ENCODE measurements around the gene GARIN3. TPM values are rescaled to one million over a fixed set of nuclear protein-coding genes. Genes with fewer than 3 reads are reported as not detected.
"Not testable (repeated sequence)": the region's sequence is repeated elsewhere in the genome, so short reads cannot be mapped to it uniquely, and the experiment has no call there.

The GARIN3 gene
- total RNA-seq, 1 experiment from 2014 or later: not detected

DNA sequence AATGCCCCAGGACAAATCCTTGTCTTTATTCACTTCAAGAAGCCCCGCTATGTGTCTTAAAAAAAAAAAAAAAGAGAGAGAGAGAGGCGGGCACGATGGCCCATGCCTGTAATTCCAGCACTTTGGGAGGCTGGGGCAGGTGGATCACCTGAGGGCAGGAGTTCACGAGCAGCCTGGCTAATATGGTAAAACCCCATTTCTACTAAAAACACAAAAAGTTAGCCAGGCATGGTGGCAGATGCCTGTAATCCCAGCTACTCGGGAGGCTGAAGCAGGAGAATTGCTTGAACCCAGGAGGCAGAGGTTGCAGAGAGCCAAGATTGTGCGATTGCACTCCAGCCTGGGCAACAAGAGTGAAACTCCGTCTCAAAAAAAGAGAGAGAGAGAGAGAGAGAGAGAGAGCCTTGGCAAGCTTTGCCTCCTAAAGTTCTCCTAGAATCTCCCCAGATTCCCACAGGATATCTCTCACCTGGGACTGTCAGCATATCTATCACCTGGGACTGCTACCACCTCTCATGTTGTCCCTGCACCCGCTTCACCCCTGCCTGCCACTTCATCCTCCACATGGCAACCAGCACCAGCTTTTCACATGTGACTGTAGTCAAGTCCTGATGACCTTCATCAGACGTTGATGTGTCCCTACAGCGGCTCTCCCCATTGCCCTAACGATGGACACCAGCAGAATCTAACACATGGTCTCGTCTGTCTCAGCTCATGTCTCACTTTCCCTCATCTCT, 20.4 kb upstream of the GARIN3 start:
- no peak for DNase-seq (ENCODE audit: low read depth)

DNA sequence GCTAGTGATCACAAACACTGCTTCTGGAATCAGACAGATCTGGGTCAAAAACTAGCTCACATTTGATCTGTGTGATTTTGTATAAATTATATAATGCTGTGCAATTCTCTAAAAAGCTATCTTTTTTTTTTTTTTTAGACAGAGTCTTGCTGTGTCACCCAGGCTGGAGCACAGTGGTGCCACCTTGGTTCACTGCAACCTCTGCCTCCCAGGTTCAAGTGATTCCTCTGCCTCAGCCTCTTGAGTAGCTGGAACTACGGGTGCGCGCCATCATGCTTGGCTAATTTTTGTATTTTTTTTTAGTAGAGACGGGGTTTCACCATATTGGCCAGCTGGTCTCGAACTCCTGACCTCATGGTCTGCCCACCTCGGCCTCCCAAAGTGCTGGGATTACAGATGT, 19.1 kb upstream of the GARIN3 start:
- not testable (repeated sequence) for DNase-seq (ENCODE audit: low read depth)

DNA sequence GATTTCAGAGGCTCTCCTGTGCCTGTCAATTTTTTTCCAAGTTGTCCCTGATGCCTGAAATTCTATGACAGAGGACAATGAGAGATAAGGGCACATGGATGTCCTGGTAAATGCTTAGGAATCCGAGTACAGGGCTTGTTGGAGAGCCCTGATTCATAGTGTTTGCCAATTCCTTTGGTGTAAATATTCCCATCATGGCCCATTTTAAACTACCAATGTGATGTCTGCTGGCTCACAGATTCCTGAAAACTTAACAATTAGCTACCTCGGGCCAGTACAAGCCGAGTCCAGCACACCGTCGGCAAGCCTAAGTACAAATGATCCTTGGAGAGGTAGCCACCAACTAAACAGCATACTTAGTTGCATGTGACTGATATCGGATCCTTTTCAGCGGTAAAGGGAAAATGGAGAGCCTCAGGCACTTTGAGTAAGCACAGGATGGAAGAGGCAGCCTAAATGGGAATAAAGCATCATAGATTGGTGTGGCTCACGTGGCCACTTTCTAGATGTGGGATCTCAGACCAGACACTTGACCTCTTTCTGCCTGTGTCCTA, 18.1 kb upstream of the GARIN3 start:
- DNase-seq (ENCODE audit: low read depth): no peak

DNA sequence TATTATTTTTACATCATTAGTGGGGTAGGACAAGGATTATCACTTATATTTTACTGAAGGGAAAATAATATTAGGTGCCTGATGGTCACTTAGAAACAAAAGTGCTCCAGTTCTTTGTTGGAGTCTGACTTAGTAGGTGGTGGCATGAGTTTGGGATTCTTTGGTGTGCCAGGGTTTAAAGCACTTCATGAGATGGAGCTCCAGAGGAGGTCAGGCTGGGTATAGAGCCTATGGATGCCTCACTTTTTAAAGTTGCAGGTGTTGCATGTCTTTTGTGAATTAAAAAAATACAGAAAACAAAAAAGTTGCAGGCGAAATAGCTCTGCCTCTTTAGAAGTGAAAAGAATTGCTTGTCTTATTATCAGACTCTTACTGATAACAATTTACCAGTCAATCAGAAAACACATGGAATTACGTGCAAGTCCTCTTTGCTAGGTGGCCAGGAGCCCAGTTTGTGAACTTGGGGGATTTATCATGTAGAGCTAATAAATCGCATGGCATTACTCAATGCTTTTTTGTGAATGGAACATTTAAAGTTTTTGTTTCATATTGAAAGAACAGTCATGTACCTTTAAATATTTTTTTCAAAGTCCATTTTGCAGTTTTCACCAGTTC, 16.2 kb upstream of the GARIN3 start:
- DNase-seq (ENCODE audit: low read depth): no peak

DNA sequence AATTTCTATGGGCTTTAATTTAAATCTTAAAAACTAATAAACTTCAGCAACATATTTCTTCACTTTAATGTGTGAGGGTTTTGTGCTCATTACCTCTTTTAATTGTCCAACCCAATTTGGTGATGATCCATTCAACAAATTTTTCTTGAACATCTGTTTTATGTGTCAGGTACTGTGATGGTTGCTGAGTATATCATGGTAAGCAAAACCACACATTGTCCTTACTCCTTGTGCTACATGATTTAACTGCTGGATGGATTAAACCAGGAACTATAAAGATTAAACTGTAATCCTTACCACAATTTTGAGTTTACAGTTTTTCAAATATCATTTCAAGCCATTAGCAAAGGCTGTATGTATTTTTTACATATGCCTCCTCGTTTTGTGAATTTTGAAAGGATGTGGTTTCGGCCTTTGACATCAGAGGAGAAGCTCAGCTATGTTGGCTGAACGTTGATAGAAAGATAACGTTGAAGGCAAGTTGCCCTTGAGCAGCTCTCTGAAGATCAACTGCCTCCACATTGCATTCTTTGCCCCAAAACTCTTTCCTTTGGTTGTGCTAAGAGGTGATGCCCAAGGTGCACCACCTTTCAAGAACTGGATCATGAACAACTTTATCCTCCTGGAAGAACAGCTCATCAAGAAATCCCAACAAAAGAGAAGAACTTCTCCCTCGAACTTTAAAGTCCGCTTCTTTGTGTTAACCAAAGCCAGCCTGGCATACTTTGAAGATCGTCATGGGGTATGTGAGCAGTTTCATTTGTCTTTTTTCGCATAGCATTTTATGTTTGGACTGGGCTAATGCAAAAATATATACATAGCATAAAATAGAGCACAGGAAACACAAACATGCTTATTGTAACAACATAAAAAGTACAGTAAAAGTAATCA, 14.6 kb upstream of the GARIN3 start, which contains the start of gene ITK:
Gene ITK (plus strand): TSS at position 467 of the 891 bp plus-strand sequence. CDS start 138 bp downstream, at position 605.
- DNase-seq (ENCODE audit: low read depth): no peak

DNA sequence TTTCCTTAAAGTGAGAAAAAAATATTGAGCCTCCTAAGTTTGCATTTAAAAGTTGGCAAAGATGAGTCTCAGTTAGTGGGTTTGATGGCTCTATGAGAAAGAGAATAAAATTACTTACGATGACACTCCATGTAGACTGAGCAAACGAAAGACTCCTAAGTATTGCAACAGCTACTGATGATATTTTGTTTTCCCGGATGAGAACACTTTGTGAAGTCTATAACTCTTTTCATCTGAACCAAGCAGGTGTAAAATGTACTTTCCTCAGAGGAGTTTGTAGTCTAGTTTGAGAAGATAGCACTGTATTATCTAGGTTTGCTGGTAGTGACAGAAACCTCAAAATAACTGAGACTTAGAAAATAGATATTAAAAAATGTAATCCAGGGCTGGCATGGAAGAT, 12.9 kb upstream of the GARIN3 start:
- no peak for DNase-seq (ENCODE audit: low read depth)

DNA sequence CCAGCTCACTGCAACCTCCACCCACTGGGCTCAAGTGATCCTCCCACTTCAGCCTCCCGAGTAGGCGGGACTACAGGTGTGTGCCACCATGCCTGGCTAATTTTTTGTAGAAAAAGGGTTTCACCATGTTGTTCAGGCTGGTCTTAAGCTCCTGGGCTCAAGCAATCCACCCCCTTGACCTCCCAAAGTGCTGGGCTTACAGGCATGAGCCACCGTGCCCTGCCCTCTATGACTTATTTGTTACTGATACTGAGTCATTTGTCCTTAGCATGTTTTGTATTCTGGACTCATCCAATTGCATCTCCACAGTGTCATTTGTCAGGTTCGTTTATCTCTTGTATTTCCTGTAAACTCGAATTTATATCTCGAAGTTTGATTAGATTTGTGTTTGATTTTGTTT, 11.9 kb upstream of the GARIN3 start:
- DNase-seq (ENCODE audit: low read depth): peak; percentile 15

DNA sequence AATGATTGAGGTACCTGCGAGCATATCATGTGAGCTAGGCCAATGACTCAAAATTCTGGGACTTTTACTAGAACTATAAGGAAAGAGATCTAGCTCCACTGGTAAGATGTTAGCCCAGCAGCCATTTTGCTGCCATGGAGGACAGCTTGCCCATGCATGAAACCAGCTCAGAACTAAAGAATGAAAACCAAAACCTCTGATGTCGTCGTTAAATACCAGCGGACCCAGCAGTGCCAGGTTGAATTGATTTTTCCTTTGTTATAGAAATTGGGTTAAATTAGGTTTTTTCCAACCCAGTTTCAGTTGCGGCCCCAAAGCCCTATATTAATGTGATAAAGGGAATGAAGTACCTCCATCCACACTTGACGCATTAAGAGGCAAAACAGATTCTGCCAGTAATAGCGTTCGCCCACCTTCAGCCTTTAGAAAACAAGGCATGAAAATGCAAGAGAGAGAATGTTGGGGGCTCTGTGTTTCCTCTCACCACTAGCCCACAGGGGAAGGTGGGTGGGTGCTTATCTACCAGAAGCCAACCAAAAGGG, 9.1 kb upstream of the GARIN3 start:
- DNase-seq (ENCODE audit: low read depth): no peak

DNA sequence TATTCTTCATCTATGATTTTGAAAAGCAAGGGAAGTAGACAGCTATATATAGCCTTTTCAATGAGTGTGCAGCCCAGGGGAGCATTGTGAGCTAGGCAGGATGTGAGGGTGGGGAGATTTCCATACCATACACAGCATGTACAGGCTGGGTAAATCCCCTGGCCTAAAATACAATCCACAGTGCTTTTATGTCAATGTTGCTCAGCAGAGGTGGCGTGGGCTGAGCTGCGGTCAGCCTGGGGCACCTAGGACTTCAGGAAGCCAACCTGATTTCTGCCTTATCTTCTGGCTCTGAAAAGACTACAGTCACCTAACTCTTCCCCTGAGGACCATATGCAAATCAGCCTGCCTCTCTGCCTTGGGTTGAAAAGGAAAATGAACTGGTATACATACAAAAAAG, 6.3 kb upstream of the GARIN3 start:
- no peak for DNase-seq (ENCODE audit: low read depth)

DNA sequence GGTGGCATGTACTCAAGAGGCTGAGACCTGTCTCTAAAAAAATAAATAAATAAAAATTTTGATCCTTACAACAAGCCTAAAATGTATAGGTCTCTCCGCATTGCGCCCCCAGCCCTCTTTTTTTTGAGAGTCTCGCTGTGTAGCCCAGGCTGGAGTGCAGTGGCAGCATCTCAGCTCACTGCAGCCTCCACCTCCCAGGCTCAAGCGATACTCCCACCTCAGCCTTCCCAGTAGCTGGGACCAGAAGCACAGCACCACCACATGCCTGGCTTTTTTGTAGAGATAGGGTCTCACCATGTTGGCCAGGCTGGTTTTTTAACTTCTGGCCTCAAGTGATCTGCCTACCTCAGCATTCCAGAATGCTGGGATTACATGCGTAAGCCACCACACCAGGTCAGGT, 2.2 kb upstream of the GARIN3 start:
- DNase-seq (ENCODE audit: low read depth): no peak

DNA sequence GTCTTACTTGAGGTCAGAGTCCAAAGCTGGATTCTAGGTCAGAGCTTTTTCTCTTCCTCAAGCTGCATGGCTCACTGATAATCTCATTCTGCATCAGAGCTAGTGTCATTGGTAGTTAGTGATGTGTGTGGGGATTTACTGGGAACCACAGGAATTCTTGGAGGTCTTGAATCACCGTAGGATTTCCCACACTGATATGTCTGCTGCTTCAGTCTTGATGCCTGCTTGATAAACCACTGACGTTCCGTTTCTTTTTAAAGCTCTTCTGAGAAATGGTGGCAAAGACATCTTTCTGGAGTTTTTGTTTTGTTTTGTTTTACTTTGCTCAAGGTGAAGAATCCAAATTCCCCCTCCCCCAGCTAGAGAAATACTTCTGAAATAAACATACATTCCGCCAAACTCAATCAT, 1.2 kb upstream of the GARIN3 start:
- peak; percentile 71 for DNase-seq (ENCODE audit: low read depth)

DNA sequence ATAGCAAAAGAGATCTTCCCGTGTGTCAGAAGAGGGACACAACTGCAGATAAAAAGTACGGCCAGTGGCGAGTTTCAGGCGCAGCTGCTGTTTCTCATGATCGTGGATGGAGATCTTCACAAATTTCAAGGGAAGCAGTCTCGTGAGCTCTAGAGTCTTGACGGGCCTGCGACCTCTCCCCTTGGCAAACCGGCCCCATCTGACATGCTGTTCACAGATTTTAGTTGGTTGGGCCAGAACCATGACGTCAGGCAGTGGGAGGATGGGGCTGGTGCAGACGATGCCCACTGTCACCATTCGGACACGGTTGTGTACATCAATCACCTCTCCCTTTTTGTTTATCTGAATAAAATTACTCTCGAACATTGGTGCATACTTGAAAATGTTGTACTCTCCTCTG, 396 bp downstream of the GARIN3 start:
- no peak for DNase-seq (ENCODE audit: low read depth)

DNA sequence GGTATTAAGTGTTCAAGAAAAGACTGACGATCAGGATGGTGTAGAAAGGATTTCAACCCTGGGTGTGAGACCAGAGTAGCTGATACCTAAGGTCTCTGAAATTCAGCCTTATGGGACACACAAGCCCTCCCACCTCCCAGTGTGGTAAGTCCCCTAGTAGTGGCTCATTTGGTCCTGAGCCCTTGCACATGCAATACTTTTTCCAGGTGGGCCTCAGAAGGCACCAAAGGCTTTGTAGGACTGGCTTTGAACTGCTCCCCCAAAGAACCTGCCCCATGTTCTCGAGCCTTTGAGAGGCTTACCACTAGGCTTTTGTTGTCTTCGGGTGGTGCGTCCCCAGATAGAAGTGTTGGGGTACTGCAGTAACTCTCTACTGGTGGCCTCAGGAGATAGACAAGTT, 803 bp downstream of the GARIN3 start:
- DNase-seq (ENCODE audit: low read depth): no peak

DNA sequence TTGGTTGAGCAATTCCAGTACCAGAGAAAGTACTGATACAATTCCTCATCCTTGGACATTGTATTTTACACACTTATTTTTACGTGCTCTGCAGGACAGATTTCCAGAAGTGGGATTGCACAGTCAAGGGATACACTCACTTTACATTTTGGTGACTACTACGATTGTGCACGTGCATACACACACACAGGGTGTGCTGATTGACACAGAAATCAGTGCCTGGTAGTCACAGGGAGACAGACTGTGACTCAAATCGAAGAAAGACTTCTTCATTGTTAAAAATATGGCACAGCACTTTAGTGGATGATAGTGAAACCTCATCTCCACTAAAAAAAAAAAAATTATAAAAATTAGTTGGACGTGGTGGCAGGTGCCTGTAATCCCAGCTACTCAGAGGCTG, 1.5 kb downstream of the GARIN3 start:
- no peak for DNase-seq (ENCODE audit: low read depth)

DNA sequence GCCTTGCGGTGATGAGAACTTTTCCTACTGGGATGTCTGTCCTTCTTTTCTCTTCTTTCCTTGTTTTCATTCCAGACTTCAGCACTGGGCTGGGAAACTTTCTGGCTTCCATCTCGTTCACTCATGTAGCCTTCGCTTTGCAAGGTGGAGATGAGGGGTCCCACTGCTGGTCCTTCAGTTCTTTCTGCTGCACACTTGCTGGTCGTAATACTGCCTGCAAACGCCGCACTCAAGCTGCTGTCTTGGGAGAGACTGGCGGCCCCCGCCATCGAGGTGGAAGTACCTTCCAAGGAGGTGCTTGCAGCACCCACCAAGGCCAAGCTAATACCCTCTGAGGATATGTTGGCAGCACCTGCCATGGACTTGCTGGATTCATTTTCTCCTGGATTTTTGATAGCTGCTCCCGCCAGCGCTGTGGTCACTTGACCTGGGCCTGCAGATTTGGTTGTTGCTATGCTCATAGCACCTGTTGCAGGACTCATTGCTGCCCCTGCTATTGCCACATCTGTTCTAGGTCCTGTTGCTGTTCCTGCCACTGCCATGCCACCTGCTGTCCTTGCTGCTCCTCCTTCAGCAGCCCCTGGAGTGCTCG, 3.0 kb downstream of the GARIN3 start:
- no peak for DNase-seq (ENCODE audit: low read depth)

DNA sequence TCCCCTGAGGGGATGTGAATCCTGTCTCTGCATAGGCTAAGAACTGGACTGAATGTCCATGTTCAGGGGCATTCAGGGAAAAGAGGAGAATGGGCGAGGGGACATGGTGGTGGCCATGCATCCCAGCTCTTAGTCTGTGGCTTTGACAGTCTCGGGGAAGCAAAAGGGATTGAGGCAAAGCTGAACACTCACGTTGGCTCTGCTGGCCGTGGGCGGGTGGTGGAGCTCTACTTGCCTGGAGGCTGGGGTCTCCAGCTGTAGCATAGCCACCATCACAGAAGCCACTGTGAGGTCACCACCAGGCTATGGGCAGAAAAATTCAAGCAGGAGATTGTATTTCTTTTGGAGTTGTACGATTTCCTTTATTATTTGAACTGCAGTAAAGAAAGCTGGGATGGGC, 4.1 kb downstream of the GARIN3 start:
- no peak for DNase-seq (ENCODE audit: low read depth)

DNA sequence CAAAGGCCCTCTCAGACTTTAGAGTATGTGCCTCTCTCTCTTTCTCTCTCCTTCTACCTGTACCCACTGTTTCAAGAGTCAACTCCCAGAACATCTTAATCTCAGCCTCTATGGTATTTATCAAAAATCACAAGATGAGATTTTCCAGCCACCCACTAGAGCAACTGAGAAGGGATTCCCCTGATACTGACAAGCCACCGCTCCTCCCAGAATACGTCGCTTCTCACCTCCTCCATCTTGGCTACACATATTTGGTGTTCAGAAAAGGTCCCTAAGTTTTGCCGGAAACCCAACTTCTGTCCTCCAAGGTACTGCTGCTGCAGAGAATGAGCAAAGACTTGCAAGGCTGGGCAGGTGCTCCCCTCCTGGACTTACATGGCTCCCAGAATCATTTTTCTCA, 6.1 kb downstream of the GARIN3 start:
- DNase-seq (ENCODE audit: low read depth): no peak

DNA sequence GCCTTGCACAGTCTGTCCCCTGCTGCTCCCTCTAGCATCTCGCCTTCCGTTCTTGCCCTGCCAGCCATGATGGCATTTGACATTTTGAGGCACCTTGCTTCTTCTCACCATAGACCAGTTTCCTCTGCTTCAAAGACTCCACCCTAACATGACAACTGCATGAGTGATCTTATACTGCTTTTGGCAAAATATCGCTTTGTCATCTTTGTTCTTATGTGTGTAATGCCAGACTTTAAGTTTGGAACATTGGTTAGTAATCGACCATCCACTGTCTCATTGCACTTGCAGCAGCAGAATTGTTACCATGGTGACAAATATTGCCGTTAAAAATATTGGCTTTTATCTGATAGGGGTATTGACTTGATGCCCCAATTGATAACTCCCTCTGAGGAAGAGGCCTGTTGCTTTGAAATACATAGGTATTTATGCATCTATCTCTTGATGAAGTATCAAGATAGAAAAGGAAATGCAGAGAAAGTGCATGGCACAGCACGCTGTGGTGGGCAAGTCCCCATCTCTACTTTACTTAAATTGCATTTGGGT, 6.8 kb downstream of the GARIN3 start:
- DNase-seq (ENCODE audit: low read depth): no peak

DNA sequence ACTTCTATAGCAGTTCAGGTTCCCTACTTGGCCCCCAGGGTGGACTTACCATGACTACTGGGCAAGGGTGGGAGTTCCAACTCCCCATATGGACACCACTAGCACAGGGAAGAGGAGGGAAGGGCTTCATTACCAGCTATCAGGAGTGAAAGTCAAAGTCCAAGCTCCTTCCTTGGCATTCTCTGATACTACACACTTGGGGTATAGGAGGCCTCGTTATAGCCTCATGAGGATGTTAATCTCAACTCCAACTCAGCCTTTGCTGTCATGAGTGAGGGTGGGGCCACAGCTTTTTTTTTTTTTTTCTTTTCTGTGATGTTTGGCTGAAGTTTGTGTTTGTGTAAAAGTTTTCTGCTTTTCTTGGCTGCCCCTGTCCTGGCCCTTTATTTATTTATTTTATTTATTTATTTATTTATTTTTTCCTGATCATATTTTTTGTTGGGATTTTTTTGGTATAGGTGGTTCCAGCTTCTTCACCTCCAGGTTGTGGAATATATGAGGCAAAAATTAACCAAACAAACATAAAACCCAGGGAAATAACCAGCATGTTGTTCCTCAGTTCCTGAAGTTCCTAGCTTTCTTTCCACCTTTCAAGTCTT, 8.7 kb downstream of the GARIN3 start:
- DNase-seq (ENCODE audit: low read depth): no peak

DNA sequence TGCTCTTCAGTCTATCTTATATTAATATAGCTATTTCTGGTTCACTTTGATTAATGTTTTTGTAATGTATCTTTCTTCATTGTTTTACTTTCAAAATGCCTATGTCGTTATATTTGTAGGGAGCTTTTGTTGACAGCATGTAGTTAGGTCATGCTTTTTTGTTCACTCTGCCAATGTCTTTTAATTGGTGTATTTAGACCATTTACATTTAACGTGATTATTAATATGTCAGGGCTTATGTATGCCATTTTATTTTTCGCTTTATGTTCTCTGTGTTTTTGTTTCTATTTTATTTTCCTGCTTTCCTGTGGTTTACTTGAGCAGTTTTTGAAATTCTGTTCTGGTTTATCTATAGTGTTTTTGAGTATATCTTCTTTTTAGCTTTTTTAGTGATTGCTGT, 10.8 kb downstream of the GARIN3 start:
- DNase-seq (ENCODE audit: low read depth): no peak

DNA sequence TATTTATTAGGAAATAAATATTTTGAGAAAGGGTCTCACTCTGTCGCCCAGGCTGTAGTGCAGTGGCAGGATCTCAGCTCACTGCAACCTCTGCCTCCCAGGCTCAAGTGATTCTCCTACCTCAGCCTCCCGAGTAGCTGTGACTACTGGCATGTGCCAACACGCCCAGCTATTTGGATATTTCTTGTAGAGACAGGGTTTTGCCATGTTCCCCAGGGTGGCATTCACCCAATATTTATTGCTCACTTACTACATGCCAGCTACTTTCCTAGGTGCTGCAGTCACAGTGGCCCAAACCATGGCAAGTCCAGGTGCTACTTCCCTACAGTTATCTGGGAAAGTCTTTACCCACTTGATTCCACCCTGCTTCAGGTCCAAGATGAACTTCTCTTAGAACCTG, 15.1 kb downstream of the GARIN3 start:
- DNase-seq (ENCODE audit: low read depth): no peak

All from HT1080 (cell line).